HT1080 (cell line): ENCODE results near the gene INSL3. TPM values are rescaled to one million over a fixed set of nuclear protein-coding genes. Genes with fewer than 3 reads are reported as not detected.

ENCODE experiments used
- small RNA-seq: library from RNA; depleted of rRNA; stranded (forward); fragments of <200 nt; gene quantifications from one replicate; pipeline ENCODE3, GENCODE V24; 2014
- total RNA-seq: library from RNA; depleted of rRNA; stranded (reverse); fragments of >200 nt; shearing (Covaris generic); gene quantifications from 2 replicates; pipeline ENCODE4 v1.2.3, GENCODE V29; 2014; rRNA removed

The INSL3 gene
- total RNA-seq, 1 experiment from 2014 or later, result not detected

Small RNAs within 50 kb of the gene (small RNA-seq; reads per million reads assigned to genes)
- not detected for gene SNORA68

Other genes with a start within 250 kb of the INSL3 start
- 0.02 and 0.07 TPM in 2 replicates for gene UNC13A, start 133.2 kb downstream of the INSL3 start, total RNA-seq
- 30.3 and 45.0 TPM in 2 replicates for gene MAP1S, start 102.0 kb downstream of the INSL3 start, total RNA-seq
- 0.53 TPM in 2 replicates for gene FCHO1, start 70.0 kb downstream of the INSL3 start, total RNA-seq
- gene B3GNT3, start 26.4 kb downstream of the INSL3 start, total RNA-seq, result 0.20 TPM in 1 of 2 replicates, not detected in the other
- gene JAK3, start 26.5 kb upstream of the INSL3 start, total RNA-seq, result 0.06 TPM in 1 of 2 replicates, not detected in the other
- 2,013 and 2,102 TPM in 2 replicates for gene RPL18A, start 38.4 kb upstream of the INSL3 start, total RNA-seq
- gene SLC5A5, start 50.4 kb upstream of the INSL3 start, total RNA-seq, result not detected in 2 replicates
- 50.8 and 70.0 TPM in 2 replicates for gene CCDC124, start 111.5 kb upstream of the INSL3 start, total RNA-seq
- gene KCNN1, start 145.6 kb upstream of the INSL3 start, total RNA-seq, result not detected in 2 replicates
- gene ARRDC2, start 186.7 kb upstream of the INSL3 start, total RNA-seq, result 8.7 and 10.3 TPM in 2 replicates